Endometrial microvascular endothelial cells (primary cell): Measurements from ENCODE around the gene CAMKK2. TPM values are rescaled to one million over a fixed set of nuclear protein-coding genes. Genes with fewer than 3 reads are reported as not detected.
"Not testable (repeated sequence)": the region's sequence is repeated elsewhere in the genome, so short reads cannot be mapped to it uniquely, and the experiment has no call there.

Experiments
- in situ Hi-C: cut with HindIII; loops from 2 replicates; pipeline ENCODE4 v1.10.0; 2017; ENCODE audit warnings: low sequenced_read_pairs, low pct_unique_long_range_greater_than_20kb; ENCODE audit errors: inconsistent ontology term
- total RNA-seq: library from RNA; depleted of rRNA; stranded (reverse); fragments of >200 nt; gene quantifications from one replicate; pipeline ENCODE4 v1.2.3, GENCODE V29; 2015; ENCODE audit errors: inconsistent ontology term

The CAMKK2 gene
- total RNA-seq, 1 donor from 2014 or later = 39.9 TPM

DNA sequence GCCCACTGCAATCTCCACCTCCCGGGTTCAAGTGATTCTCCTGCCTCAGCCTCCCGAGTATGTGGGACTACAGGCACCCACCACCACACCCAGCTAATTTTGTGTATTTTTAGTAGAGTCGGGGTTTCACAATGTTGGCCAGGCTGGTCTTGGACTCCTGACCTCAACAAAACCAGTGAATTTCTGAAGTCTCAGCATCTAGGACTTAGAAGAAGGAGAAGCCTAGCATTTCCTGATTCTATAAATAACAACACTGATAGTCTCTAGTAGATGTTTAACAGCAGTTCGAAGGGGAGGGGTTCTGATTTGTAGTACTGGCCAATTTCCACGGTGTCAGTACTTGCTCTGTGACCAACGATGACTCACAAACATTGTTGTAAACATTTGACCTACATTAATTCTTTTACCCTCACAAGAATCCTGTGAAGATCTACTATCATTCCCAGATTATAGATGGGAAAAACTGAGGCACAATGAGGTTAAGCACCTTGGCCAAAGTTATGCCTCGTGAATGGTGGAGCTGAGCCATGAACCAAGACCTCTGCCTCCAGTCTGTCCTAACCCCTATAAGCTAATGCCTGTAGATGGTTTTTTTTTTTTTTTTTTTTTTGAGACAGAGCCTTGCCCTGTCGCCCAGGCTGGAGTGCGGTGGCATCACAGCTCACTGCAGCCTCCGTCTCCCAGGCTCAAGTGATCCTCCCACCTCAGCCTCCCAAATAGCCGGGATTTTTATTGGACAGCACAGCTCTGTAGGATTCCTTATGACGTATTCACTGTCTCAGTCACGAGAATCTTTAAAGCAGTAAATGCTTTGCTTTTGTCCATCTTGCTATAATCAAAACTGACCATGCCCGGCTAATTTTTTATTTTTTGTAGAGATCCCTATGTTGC, 81.4 kb downstream of the CAMKK2 start:
- in situ Hi-C loops = loop anchor here (10.0 kb wide), 1 partner anchor 70 kb away; no protein-coding TSS in a partner anchor

DNA sequence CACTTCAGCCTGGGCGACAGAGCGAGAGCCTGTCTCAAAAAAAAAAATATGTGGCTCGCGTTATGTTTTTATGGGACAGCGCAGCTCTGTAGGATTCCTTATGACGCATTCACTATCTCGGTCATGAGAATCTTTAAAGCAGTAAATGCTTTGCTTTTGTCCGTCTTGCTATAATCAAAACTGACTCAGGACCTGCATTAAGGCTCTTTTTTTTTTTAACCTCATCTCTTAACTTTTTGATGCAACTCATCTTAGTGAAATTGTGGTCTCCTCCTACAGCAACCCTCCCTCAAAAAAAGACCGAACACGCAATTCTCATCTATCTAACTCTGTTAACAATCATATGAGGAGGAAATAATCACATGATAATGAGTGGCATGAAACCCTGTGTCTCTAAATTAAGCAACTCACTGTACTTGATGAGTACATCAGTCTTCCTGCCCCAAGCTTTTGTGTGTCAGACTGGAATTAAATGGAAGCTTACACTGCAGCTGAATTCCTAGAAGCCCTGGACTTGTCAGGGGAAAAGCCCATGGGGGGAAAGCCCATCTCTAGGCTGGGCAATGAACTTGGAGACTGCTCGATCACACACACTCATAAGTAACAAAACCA, 82.2 kb downstream of the CAMKK2 start:
- in situ Hi-C loops = loop anchor here (10.0 kb wide), 1 partner anchor 69 kb away; no protein-coding TSS in a partner anchor

DNA sequence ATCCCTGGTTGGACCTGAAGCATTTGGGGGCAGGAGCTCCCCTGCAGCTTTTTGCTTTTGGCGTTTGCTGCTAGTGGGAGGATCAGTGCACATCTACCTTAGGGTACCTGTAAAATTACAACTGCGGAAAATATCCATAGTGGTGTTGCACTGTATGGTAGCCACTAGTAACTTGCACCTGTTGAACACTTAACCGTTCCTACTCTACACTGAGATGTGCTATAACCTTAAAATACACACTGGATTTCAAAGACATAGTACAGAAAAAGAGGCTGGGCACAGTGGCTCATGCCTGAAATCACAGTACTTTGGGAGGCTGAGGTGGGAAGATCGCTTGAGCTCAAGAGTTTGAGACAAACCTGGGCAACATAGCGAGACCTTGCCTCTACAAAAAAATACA, 83.6 kb downstream of the CAMKK2 start:
- in situ Hi-C loops = loop anchor here (10.0 kb wide), 1 partner anchor 68 kb away; no protein-coding TSS in a partner anchor

DNA sequence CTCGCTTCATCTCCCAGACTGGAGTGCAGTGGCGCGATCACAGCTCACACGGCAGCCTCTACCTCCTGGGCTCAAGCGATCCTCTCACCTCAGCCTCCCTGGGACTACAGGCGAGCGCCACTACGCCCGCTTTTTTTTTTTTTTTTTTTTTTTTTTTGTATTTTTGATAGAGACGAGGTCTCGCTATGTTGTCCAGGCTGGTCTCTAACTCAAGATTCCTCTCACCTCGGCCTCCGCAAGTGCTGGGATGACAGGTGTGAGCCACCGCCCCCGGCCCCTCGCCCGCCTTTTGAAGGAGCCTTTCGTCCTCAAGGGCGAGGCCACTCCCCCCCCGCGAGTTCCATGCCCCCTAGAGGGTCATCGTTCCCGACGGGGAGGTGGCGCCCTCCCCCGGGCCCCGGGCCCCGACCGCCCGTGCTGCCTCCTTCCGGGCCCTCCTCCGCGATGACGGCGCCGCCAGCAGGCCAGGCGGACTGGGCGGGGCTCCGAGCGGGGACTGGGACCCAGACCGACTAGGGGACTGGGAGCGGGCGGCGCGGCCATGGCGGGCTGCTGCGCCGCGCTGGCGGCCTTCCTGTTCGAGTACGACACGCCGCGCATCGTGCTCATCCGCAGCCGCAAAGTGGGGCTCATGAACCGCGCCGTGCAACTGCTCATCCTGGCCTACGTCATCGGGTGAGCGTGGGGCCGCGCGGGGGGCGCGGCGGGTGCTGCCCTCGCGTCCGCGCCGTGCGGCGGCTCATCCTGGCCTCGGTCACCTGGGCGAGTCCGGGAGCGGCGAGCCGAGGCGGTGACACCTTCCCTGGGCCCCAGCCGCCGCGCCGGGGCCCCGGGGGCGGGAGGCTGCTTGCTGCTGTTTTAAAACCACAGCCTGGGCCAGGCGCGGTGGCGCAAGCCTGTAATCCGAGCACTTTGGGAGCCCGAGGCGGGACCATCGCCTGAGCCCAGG, 86.6 kb downstream of the CAMKK2 start, which contains the start of gene P2RX4:
Gene P2RX4, plus strand, starts transcription at position 506 of the 949 bp plus-strand sequence. Its CDS starts 36 bp downstream, at position 542.
- in situ Hi-C loops = loop anchor here (10.0 kb wide), 1 partner anchor 65 kb away; no protein-coding TSS in a partner anchor

DNA sequence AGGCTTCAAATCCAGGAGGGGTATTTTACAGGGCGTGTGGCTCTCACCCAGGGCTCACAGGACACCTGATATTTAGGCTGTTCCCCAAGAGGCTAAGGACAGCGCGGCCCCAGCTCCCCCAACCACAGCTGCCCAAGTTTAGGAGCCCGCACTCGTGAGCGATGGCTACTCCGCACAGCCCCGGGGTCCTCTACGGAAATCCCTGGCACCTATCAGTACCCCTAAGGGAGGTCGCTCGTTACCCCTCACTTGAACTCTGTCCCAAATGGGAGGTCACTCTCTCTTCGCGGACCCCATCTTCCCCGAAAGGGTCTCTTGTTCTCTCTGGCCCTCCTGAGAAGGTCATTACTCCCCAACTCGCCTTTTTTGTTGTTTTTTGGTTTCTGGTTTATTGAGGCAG, 87.3 kb downstream of the CAMKK2 start:
- in situ Hi-C loops = no loop called here

DNA sequence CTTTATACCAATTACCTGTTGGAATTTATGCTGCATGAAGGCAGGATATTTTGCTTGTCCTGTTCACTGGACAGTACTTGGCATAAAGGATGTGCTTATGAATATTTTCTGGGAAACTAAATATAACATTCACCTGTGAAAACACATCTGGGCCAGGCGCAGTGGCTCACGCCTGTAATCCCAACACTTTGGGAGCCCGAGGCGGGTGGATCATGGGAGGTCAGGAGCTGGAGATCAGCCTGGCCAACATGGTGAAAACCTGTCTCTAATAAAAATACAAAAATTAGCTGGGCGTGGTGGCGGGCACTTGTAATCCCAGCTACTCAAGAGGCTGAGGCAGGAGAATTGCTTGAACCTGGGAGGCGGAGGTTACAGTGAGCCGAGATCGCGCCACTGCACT, 87.9 kb downstream of the CAMKK2 start:
- in situ Hi-C loops = not testable (repeated sequence)

DNA sequence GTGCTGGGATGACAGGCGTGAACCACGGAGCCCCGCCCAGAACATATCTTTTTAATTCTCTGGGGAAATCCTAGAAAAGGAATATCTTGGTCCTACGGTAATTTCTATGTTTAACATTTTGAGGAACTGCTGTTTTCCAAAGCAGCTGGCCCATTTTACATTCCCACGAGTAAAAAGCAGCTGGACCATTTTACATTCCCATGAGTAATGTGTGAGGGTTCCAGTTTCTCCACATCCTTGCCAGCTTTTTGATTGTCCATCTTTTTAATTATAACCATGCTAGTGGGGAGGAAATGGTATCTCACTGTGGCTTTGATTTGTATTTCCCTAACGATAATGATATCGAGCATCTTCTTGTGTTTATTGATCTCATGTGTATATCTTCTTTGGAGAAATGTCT, 91.0 kb downstream of the CAMKK2 start:
- in situ Hi-C loops = no loop called here

DNA sequence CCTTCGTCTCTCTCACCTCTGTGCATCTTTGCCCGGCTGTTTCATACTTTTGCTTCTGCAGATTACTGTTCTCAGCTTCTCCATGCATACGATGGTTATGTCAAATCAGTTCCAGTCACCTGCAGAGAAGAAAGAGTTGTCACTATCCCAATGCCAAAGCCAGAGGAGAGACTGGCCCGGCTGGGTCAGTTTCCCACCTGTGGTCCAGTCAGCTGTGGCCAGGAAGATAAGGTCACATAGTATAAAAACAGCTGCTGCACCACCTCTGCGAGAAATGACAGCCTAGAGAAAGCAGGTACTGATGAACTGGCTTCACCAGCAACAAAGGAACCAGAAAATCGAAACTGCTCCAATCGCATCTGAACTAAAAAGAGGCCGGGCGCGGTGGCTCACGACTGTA, 93.0 kb downstream of the CAMKK2 start:
- in situ Hi-C loops = no loop called here

DNA sequence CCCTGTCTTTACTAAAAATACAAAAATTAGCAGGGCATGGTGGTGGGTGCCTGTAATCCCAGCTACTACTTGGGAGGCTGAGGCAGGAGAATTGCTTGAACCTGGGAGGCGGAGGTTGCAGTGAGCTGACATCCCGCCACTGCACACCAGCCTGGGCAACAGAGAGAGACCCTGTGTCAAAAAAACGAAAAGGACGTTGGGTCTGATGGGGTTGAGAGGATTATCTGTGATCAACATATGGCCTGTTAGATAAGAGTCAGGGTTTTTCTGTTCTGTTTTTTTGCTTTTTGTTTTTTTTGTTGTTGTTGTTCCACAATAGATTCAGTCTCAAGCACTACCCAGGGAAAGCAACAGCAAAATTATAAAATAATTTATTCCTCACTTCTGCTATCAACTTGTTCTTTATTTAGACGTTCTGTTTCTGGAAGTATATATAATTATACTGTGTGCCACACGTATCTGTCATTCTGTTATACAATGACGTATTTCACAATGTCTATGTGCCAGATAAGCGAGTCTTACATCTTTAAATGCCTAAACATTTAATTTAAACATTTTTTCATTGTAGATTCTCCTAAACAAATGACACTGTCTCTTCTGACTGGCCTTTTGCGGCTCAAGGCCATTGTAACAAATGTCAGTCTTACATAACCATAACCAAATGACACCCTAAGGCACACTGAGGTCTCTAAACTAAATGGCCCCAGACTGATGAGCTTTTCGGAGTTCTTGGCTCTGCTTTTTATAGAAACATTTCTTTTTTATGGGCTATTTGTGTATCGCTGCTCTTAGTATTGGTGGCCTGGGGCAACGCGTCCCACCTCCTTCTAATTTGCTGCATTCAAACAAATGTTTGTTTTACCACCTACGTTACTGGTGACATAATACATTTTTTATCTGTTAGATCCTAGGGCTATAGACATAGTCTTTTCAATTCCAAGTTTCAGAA, 93.8 kb downstream of the CAMKK2 start:
- in situ Hi-C loops = no loop called here

DNA sequence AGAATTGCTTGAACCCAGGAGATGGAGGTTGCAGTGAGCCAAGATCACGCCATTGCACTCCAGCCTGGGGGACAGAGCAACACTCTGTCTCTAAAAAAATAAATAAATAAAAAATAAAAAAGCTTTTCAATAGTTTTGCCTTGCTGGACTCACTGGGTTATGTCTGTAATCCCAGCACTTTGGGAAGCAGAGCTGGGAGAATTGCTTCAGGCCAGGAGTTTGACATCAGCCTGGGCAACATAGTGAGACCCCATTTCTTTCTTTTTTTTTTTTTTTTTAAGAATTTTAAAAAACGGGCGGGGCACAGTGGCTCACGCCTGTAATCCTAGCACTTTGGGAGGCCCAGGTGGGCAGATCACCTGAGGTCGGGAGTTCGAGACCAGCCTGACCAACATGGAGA, 95.4 kb downstream of the CAMKK2 start:
- in situ Hi-C loops = not testable (repeated sequence)

DNA sequence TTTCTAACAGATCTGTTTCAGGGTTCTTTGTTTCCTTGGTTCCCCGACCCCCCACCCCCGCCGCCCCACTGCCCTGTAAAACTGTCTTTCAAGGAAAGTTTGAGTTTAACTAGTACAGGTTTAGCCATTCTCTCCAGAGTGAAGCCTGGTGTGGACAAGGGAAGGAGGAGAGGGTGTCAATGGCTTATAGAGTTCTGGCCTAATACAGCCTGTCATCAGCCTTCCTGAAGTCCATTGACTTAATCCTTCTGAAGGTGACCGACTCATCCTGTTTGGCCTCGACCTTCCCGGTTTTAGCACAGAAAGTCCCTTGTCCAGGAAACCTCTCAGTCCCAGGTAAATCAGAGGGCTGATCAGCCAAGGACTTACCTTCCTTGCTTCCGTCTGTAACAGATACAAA, 97.6 kb downstream of the CAMKK2 start:
- in situ Hi-C loops = no loop called here

DNA sequence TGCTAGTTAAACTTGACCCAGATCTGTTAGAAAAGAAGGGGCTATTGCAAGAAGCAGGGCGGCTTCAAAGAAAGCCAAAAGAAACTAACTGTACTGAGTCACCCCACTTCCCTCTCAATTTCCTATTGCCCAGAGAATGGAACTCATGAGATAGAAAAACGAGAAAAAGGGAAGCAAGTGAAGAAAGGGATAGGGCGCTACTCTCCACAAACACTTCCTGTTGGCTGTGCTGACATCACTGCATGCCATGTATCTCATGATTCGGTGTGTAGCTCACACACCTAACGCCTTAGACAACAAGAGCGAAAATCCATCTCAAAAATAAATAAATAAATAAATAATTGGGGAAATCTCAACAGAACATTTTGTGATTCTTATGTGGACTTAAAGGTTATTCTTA, 99.6 kb downstream of the CAMKK2 start:
- in situ Hi-C loops = no loop called here

DNA sequence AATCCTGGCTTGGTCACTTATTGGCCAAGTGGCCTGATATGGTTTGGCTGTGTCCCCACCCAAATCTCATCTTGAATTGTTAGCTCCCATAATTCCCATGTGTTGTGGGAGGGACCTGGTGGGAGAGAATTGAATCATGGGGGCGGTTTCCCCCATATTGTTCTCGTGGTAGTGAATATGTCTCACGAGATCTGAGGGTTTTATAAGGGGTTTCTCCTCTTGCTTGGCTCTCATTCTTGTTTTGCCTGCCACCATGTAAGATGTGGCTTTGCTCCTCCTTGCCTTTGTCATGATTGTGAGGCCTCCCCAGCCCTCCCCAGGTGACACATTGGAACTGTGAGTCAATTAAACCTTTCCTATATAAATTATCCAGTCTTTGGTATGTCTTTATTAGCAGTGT, 105.4 kb downstream of the CAMKK2 start:
- in situ Hi-C loops = no loop called here

DNA sequence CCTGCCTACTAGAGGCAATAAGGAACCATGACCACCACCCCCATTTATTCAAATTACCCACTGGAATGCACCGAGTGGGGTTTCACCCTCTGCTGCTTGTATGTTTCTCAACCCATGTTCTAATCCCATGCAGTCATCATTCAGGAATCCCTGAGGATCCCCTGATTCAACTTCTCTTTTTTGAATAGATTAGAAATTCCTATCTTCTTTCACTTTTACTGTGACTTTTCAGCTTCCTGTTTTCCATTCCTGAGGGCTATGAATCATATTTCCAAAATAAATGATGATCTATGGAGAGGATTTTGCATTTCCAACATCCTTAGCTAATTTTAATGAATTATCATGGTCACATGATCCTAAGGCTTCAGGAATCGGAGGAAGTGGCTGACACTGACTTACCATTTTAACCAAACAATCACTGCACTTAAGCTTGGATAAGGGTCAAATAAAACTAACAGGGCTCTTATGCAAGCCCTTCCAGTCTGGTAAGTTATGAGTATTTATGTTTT, 105.9 kb downstream of the CAMKK2 start:
- in situ Hi-C loops = no loop called here

DNA sequence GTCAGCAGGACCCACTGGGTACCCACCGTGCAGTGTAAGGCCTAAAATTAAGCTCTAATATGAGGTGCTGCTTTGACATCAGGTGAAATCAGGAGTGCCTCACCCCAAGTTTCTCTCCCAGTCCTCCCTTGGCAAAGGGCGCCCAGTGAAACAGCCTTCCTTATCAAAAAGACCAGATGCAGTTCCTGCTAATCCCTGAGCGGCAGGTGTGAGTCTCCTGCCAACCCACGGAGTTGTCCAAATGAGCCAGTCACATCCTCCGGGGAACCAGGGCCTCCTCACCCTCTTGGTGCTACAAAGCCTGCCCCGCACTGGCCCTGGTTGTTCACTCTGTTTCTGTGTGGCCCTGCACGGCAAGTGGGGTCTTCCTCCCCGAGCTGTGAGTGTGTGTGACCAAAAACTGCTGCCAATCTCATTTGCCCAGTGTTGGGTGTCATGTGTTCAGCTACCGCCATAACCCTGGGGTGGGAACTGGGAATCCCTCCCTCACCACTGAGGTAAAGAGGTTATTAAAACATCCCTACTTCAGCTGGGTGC, 106.8 kb downstream of the CAMKK2 start:
- in situ Hi-C loops = no loop called here

DNA sequence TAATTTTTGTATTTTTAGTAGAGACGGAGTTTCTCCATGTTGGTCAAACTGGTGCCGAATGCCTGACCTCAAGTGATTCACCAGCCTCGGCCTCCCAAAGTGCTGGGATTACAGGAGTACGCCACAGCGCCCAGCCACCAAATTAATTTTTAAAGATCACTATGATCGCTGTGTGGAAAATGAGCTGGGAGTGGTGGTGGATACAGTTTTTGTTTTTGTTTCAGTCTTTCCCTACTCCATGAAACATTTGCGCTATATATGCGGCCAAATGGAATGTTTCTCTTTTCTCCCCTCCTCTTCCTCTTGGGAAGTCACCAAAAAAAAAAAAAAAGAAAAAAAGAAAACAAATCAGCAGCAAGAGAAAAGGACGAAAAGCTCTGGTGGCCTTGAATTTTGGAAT, 107.4 kb downstream of the CAMKK2 start:
- in situ Hi-C loops = no loop called here

DNA sequence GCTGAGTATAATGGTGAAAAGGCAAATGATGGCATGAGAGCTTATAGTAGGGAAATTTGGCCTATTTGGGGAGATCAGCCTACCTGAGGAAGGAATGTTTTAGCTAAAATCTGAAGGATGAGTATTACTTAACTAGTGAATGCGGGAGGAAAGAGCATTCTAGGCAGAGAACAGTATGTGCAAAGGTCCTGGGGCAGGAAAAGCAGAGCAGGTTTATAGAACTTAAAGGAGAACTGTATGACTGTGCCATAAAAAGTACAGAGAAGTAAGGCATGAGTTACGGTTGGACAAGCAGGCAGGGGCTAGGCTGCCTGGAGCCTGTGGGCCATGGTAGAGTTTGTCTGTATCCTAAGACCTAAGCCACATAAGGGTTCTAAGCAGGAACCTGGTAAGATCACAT, 108.3 kb downstream of the CAMKK2 start:
- in situ Hi-C loops = no loop called here
